Ishikawa (cell line): ENCODE data around the gene FUS.

Experiments used
- CEBPB ChIP-seq: IDR thresholded peaks from 2 replicates; pipeline ENCODE4 v1.6.1; 2012
- CREB1 ChIP-seq: IDR thresholded peaks from 2 replicates; pipeline ENCODE4 v1.6.1; 2012; ENCODE audit warnings: low read depth
- EP300 ChIP-seq: IDR thresholded peaks from 2 replicates; pipeline ENCODE4 v1.6.1; 2012; ENCODE audit warnings: borderline replicate concordance
- NFIC ChIP-seq: IDR thresholded peaks from 2 replicates; pipeline ENCODE4 v1.6.1; 2012
- RAD21 ChIP-seq: IDR thresholded peaks from 2 replicates; pipeline ENCODE4 v1.6.1; 2012; ENCODE audit warnings: low read depth
- TAF1 ChIP-seq: IDR thresholded peaks from 2 replicates; pipeline ENCODE4 v1.6.1; 2012; ENCODE audit warnings: low read depth, mild to moderate bottlenecking
- TEAD4 ChIP-seq: IDR thresholded peaks from 2 replicates; pipeline ENCODE4 v1.6.1; 2012
- YY1 ChIP-seq: IDR thresholded peaks from 2 replicates; pipeline ENCODE4 v1.6.1; 2012; ENCODE audit warnings: low read depth
- ZBTB7A ChIP-seq: IDR thresholded peaks from 2 replicates; pipeline ENCODE4 v1.6.1; 2012; ENCODE audit warnings: low read depth
- TF ChIP-seq, protein P1 (sequence below): IDR thresholded peaks from 2 replicates; pipeline ENCODE4 v1.6.1; 2012
- TF ChIP-seq, protein P2 (sequence below): IDR thresholded peaks from 2 replicates; pipeline ENCODE4 v1.6.1; 2012
- TF ChIP-seq, protein P3 (sequence below): IDR thresholded peaks from 2 replicates; pipeline ENCODE4 v1.6.1; 2012; ENCODE audit warnings: low read depth, mild to moderate bottlenecking

DNA sequence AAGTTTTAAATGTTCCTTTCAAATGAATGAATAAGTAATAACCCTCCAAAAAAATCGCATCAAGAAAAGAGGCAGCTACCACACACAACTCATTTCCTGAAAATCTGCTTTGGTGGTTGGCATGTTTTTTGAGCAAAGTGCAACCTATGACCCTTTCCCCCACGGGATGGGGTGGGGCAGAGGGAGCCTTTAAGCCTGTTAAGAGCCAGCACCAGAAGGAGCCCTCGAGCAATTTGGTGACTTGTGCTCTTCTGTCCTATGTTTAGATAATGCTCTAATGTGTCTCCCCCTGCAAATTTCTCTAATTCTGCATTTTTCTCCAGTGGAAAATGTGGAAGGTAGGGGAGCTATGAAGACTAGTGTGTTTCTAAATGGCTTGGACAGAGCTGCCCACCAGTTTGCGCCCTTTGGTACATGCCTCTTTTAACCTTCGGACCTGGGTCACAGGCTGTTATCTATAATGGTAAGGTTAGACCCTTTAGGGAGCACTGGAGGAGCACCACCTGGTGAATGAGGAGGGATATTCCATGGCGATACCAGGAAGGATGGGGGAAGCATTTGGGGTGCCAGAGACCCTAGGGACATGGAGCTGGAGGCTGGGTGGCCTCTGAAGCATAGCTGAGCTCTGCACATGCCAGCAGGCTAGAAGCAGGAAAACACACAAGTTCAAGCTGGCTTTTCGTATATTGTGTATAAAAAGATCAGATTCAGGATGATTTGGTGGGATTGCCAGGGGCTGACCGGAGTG, 21.1 kb downstream of the FUS start:
- TF ChIP-seq TEAD4 (no peak), TAF1 (no peak), ZBTB7A (no peak), EP300 (no peak), CEBPB (no peak), CREB1 (no peak), RAD21 (no peak), NFIC (no peak), YY1 (no peak)
- TF ChIP-seq, protein P1, sequence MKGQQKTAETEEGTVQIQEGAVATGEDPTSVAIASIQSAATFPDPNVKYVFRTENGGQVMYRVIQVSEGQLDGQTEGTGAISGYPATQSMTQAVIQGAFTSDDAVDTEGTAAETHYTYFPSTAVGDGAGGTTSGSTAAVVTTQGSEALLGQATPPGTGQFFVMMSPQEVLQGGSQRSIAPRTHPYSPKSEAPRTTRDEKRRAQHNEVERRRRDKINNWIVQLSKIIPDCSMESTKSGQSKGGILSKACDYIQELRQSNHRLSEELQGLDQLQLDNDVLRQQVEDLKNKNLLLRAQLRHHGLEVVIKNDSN = no peak
- TF ChIP-seq, protein P2, sequence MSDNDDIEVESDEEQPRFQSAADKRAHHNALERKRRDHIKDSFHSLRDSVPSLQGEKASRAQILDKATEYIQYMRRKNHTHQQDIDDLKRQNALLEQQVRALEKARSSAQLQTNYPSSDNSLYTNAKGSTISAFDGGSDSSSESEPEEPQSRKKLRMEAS = no peak
- TF ChIP-seq, protein P3, sequence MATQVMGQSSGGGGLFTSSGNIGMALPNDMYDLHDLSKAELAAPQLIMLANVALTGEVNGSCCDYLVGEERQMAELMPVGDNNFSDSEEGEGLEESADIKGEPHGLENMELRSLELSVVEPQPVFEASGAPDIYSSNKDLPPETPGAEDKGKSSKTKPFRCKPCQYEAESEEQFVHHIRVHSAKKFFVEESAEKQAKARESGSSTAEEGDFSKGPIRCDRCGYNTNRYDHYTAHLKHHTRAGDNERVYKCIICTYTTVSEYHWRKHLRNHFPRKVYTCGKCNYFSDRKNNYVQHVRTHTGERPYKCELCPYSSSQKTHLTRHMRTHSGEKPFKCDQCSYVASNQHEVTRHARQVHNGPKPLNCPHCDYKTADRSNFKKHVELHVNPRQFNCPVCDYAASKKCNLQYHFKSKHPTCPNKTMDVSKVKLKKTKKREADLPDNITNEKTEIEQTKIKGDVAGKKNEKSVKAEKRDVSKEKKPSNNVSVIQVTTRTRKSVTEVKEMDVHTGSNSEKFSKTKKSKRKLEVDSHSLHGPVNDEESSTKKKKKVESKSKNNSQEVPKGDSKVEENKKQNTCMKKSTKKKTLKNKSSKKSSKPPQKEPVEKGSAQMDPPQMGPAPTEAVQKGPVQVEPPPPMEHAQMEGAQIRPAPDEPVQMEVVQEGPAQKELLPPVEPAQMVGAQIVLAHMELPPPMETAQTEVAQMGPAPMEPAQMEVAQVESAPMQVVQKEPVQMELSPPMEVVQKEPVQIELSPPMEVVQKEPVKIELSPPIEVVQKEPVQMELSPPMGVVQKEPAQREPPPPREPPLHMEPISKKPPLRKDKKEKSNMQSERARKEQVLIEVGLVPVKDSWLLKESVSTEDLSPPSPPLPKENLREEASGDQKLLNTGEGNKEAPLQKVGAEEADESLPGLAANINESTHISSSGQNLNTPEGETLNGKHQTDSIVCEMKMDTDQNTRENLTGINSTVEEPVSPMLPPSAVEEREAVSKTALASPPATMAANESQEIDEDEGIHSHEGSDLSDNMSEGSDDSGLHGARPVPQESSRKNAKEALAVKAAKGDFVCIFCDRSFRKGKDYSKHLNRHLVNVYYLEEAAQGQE = no peak
